SK-N-SH treated with all-trans-retinoic acid at 6 μM for 48 hours (cell line): Measurements from ENCODE around the gene PSME2.

ENCODE experiments used
- ATAC-seq: fragments of 200-7000 bp; cut with Tn5 transposase; 3 replicates; pipeline ENCODE4 v1.9.1; 2020; ENCODE audit warnings: mild to moderate bottlenecking, moderate library complexity
- ARNTL ChIP-seq: fragments of 450-650 bp; formaldehyde crosslinking; IDR thresholded peaks from 2 replicates; pipeline ENCODE4 v1.5.0; 2020; ENCODE audit warnings: low read depth, mild to moderate bottlenecking, moderate library complexity, borderline replicate concordance
- CREB5 ChIP-seq: fragments of 250-450 bp; sonication (Bioruptor Pico); IDR thresholded peaks from 2 replicates; pipeline ENCODE4 v1.5.1; 2020; ENCODE audit warnings: low read depth, mild to moderate bottlenecking, moderate library complexity
- CSDC2 ChIP-seq: fragments of 250-450 bp; sonication (Bioruptor Pico); IDR thresholded peaks from 2 replicates; pipeline ENCODE4 v1.5.0; 2020; ENCODE audit warnings: mild to moderate bottlenecking, moderate library complexity
- ESRRG ChIP-seq: fragments of 250-450 bp; sonication (Bioruptor Pico); IDR thresholded peaks from 2 replicates; pipeline ENCODE4 v1.6.1; 2021; ENCODE audit warnings: mild to moderate bottlenecking
- GLIS3 ChIP-seq: fragments of 250-450 bp; sonication (Bioruptor Pico); IDR thresholded peaks from 2 replicates; pipeline ENCODE4 v1.5.0; 2020; ENCODE audit warnings: mild to moderate bottlenecking, moderate library complexity
- OSR1 ChIP-seq: fragments of 250-450 bp; sonication (Bioruptor Pico); IDR thresholded peaks from 2 replicates; pipeline ENCODE4 v1.8.0; 2022; ENCODE audit warnings: moderate library complexity, mild to moderate bottlenecking, inconsistent platforms
- POU6F1 ChIP-seq: fragments of 250-450 bp; sonication (Bioruptor Pico); IDR thresholded peaks from 2 replicates; pipeline ENCODE4 v1.8.0; 2021; ENCODE audit warnings: low read depth, mild to moderate bottlenecking, moderate library complexity, borderline replicate concordance
- RARB ChIP-seq: fragments of 250-450 bp; sonication (Bioruptor Pico); IDR thresholded peaks from 2 replicates; pipeline ENCODE4 v1.8.0; 2021; ENCODE audit warnings: mild to moderate bottlenecking, moderate library complexity
- SNAI2 ChIP-seq: fragments of 250-450 bp; sonication (Bioruptor Pico); IDR thresholded peaks from 2 replicates; pipeline ENCODE4 v1.5.0; 2020; ENCODE audit warnings: mild to moderate bottlenecking, moderate library complexity
- TCF4 ChIP-seq: fragments of 250-450 bp; sonication (Bioruptor Pico); IDR thresholded peaks from 2 replicates; pipeline ENCODE4 v1.8.0; 2021; ENCODE audit warnings: mild to moderate bottlenecking, moderate library complexity, borderline replicate concordance
- TOX ChIP-seq: fragments of 250-450 bp; sonication (Bioruptor Pico); IDR thresholded peaks from 2 replicates; pipeline ENCODE4 v1.8.0; 2021; ENCODE audit warnings: mild to moderate bottlenecking, moderate library complexity, borderline replicate concordance
- ZC3H10 ChIP-seq: fragments of 250-450 bp; sonication (Bioruptor Pico); IDR thresholded peaks from 2 replicates; pipeline ENCODE4 v1.5.1; 2021; ENCODE audit warnings: mild to moderate bottlenecking, moderate library complexity
- ZFP30 ChIP-seq: fragments of 450-650 bp; formaldehyde crosslinking; IDR thresholded peaks from 2 replicates; pipeline ENCODE4 v1.5.0; 2022; ENCODE audit warnings: mild to moderate bottlenecking, moderate library complexity
- ZNF565 ChIP-seq: fragments of 450-650 bp; formaldehyde crosslinking; conservative IDR thresholded peaks from 2 replicates; pipeline ENCODE4 v1.5.0; 2020; ENCODE audit warnings: low read depth, mild to moderate bottlenecking, moderate library complexity
- ZNF8 ChIP-seq: fragments of 450-650 bp; formaldehyde crosslinking; IDR thresholded peaks from 2 replicates; pipeline ENCODE4 v1.5.0; 2020; ENCODE audit warnings: mild to moderate bottlenecking, moderate library complexity
- TF ChIP-seq, protein P1 (sequence below): fragments of 250-450 bp; sonication (Bioruptor Pico); IDR thresholded peaks from 2 replicates; pipeline ENCODE4 v1.8.0; 2020; ENCODE audit warnings: mild to moderate bottlenecking, moderate library complexity, borderline replicate concordance
- TF ChIP-seq, protein P2 (sequence below): fragments of 250-450 bp; sonication (Bioruptor Pico); IDR thresholded peaks from 2 replicates; pipeline ENCODE4 v1.5.1; 2021; ENCODE audit warnings: mild to moderate bottlenecking, moderate library complexity
- TF ChIP-seq, protein P3 (sequence below): fragments of 250-450 bp; sonication (Bioruptor Pico); IDR thresholded peaks from 2 replicates; pipeline ENCODE4 v1.5.0; 2020; ENCODE audit warnings: mild to moderate bottlenecking, moderate library complexity

The PSME2 gene

GRCh38 chr14:24176599-24176998 is 30.2 kb upstream of the PSME2 start:
- no peak for ATAC-seq

GRCh38 chr14:24172871-24173281 is 26.5 kb upstream of the PSME2 start:
- TF ChIP-seq TOX (no peak), OSR1 (no peak)

More at GRCh38 chr14:24176599-24176998, 30.2 kb upstream of the PSME2 start:
- TF ChIP-seq RARB (no peak), TCF4 (CRISPR knock-in tag) (no peak), ARNTL (no peak), ZFP30 (CRISPR knock-in tag) (no peak), CREB5 (CRISPR knock-in tag) (no peak), SNAI2 (CRISPR knock-in tag) (no peak), ZNF8 (CRISPR knock-in tag) (no peak)
- TF ChIP-seq, protein P1, sequence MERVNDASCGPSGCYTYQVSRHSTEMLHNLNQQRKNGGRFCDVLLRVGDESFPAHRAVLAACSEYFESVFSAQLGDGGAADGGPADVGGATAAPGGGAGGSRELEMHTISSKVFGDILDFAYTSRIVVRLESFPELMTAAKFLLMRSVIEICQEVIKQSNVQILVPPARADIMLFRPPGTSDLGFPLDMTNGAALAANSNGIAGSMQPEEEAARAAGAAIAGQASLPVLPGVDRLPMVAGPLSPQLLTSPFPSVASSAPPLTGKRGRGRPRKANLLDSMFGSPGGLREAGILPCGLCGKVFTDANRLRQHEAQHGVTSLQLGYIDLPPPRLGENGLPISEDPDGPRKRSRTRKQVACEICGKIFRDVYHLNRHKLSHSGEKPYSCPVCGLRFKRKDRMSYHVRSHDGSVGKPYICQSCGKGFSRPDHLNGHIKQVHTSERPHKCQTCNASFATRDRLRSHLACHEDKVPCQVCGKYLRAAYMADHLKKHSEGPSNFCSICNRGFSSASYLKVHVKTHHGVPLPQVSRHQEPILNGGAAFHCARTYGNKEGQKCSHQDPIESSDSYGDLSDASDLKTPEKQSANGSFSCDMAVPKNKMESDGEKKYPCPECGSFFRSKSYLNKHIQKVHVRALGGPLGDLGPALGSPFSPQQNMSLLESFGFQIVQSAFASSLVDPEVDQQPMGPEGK (CRISPR knock-in tag): no peak

DNA sequence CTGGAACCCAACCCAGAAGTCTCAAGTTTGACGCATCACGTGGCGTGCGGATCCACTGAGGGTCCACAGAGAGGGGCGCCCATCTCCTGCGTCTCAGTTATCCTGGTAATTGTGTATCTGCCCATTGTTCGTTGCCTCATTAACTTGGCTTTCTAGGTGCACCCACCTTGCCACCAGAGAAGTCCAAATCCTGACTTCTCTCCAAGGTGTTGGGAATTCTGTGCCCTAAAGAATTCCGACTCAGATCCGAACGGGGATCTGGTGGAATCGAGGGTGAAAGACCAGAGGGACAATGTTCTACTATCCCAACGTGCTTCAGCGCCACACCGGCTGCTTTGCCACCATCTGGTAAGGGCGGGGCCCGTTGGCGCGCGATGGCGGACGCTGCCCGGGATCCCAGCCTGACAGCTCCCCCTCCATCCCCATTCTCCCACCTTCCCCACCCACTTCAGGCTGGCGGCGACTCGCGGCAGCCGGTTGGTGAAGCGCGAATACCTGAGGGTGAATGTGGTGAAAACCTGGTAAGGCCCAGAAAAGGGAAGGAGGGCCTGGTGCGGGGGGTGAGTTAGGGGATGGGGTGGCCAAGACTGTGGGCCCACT is 26.0 kb upstream of the PSME2 start:
- TF ChIP-seq ZC3H10 (no peak), ZFP30 (CRISPR knock-in tag) (no peak)
- TF ChIP-seq, protein P2, sequence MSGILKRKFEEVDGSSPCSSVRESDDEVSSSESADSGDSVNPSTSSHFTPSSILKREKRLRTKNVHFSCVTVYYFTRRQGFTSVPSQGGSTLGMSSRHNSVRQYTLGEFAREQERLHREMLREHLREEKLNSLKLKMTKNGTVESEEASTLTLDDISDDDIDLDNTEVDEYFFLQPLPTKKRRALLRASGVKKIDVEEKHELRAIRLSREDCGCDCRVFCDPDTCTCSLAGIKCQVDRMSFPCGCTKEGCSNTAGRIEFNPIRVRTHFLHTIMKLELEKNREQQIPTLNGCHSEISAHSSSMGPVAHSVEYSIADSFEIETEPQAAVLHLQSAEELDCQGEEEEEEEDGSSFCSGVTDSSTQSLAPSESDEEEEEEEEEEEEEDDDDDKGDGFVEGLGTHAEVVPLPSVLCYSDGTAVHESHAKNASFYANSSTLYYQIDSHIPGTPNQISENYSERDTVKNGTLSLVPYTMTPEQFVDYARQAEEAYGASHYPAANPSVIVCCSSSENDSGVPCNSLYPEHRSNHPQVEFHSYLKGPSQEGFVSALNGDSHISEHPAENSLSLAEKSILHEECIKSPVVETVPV (CRISPR knock-in tag): no peak
- TF ChIP-seq, protein P3, sequence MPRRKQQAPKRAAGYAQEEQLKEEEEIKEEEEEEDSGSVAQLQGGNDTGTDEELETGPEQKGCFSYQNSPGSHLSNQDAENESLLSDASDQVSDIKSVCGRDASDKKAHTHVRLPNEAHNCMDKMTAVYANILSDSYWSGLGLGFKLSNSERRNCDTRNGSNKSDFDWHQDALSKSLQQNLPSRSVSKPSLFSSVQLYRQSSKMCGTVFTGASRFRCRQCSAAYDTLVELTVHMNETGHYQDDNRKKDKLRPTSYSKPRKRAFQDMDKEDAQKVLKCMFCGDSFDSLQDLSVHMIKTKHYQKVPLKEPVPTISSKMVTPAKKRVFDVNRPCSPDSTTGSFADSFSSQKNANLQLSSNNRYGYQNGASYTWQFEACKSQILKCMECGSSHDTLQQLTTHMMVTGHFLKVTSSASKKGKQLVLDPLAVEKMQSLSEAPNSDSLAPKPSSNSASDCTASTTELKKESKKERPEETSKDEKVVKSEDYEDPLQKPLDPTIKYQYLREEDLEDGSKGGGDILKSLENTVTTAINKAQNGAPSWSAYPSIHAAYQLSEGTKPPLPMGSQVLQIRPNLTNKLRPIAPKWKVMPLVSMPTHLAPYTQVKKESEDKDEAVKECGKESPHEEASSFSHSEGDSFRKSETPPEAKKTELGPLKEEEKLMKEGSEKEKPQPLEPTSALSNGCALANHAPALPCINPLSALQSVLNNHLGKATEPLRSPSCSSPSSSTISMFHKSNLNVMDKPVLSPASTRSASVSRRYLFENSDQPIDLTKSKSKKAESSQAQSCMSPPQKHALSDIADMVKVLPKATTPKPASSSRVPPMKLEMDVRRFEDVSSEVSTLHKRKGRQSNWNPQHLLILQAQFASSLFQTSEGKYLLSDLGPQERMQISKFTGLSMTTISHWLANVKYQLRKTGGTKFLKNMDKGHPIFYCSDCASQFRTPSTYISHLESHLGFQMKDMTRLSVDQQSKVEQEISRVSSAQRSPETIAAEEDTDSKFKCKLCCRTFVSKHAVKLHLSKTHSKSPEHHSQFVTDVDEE (CRISPR knock-in tag): no peak
- ATAC-seq: no peak; the same call in none of the 3 replicates

More at GRCh38 chr14:24172871-24173281, 26.5 kb upstream of the PSME2 start:
- no peak for ATAC-seq

DNA sequence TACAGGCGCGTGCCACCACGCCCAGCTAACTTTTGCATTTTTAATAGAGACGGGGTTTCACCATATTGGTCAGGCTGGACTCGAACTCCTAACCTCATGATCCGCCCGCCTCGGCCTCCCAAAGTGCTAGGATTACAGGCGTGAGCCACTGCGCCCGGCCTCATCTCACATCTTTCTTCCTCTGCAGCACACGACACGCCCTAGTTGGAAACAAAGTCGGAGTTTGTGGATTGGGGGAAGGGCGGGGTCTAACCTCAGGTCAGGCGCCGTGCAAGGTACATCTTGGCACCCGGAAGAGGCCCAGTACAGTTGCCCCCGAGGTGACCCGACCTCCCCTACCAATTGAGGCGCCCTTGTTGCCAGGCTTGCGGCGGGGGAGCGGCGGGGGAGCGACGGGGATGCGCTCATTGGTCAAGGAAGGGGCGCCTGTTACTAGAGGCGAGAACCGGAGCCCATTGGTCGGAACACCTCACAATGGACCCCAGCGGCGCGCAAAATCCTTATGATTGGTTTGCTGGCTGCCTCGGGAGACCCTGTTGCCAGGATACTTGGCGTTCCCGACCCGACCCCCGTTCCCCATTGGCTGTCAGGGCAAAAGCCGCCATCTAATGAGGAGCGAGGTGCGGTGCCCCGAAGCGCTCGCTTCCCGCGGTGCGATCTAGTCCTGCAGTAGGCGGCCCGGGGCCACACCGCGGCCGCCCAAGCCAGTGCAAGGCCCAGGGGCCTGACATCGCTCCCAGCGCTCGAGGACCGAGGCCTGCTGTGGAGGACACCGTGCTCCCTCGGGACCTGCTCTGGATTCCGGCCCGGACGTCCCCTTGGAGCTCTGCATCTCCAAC is 25.2 kb upstream of the PSME2 start, which contains the start of gene REC8:
TSS of gene REC8 (plus strand) at position 659 of the 839 bp plus-strand sequence. CDS start 473 bp downstream, outside the sequence.
- peak; percentile 92 for ATAC-seq

More for the DNA sequence above, 25.2 kb upstream of the PSME2 start, which contains the start of gene REC8:
- TF ChIP-seq ESRRG: peak; percentile 66; the same call in 1 of the 2 replicates
- TF ChIP-seq OSR1: no peak
- TF ChIP-seq ZNF8 (CRISPR knock-in tag): 0 out of 2 replicates have a peak, but pooled peaks have one; percentile 35
- 0 out of 2 replicates have a peak, but pooled peaks have one; percentile 13 for TF ChIP-seq ZFP30 (CRISPR knock-in tag)
- TF ChIP-seq SNAI2 (CRISPR knock-in tag): 0 out of 2 replicates have a peak, but pooled peaks have one; percentile 55
- TF ChIP-seq, protein P2 (CRISPR knock-in tag): no peak
- TF ChIP-seq GLIS3: peak; percentile 77; the same call in 1 of the 2 replicates
- peak; percentile 81; the same call in 1 of the 2 replicates for TF ChIP-seq CSDC2 (CRISPR knock-in tag)
- no peak for TF ChIP-seq POU6F1 (CRISPR knock-in tag)
- TF ChIP-seq ZNF565: peak; percentile 36; the same call in 1 of the 2 replicates
